ENCODE data around the gene UPF1.

GRCh38 chr19:18856385-18857126, 24.8 kb downstream of the UPF1 start:
- TF ChIP-seq GATA2 (IDR thresholded peaks at IDR 0.05; ENCODE audit: low read depth, low read length): no peak
- no peak for TF ChIP-seq GATA3 (IDR thresholded peaks at IDR 0.05; ENCODE audit: low read depth, low read length)
